Stimulated activated CD8-positive, alpha-beta memory T cell treated with anti-CD3 and anti-CD28 coated beads, Interleukin-4, amount 100 ng/mL, for 24 hours (primary cell): ENCODE measurements around the gene ARID3A.

Experiments
- DNase-seq: peaks from one replicate; pipeline ENCODE4 v3.0.0-alpha.2; 2020; ENCODE audit warnings: low read depth

The ARID3A gene

GRCh38 chr19:892243-892893 is 33.5 kb upstream of the ARID3A start:
- DNase-seq = no peak

GRCh38 chr19:892894-893689 is 32.7 kb upstream of the ARID3A start, which contains the start of the genes MED16 and RNU6-9:
Gene MED16 (minus strand): TSS chr19:893187. CDS start chr19:891131, 2,056 bp downstream.
Gene RNU6-9 (plus strand): TSS chr19:893484.
- peak; percentile 78 for DNase-seq

- DNase-seq = no peak
These were observed 29.4 kb upstream of the ARID3A start for GRCh38 chr19:896434-896833.

- DNase-seq = no peak
These were observed 28.8 kb upstream of the ARID3A start for GRCh38 chr19:896999-897398.

GRCh38 chr19:897442-898039 is 28.3 kb upstream of the ARID3A start:
- DNase-seq = no peak

- DNase-seq = no peak
These were observed 27.2 kb upstream of the ARID3A start for GRCh38 chr19:898663-899062.

- DNase-seq = no peak
These were observed 26.3 kb upstream of the ARID3A start for GRCh38 chr19:899336-900042.

GRCh38 chr19:900043-900301 is 25.9 kb upstream of the ARID3A start:
- DNase-seq = no peak

GRCh38 chr19:900302-901111 is 25.3 kb upstream of the ARID3A start:
- DNase-seq = no peak

- DNase-seq = no peak
These were observed 24.4 kb upstream of the ARID3A start for GRCh38 chr19:901216-902092.

GRCh38 chr19:902093-902370 is 23.8 kb upstream of the ARID3A start:
- DNase-seq = no peak

GRCh38 chr19:902446-903226 is 23.2 kb upstream of the ARID3A start:
- DNase-seq = no peak

GRCh38 chr19:903266-903797 is 22.5 kb upstream of the ARID3A start:
- DNase-seq = no peak

- no peak for DNase-seq
These were observed 21.3 kb upstream of the ARID3A start for GRCh38 chr19:904545-904944.

GRCh38 chr19:906480-906879 is 19.4 kb upstream of the ARID3A start:
- no peak for DNase-seq

GRCh38 chr19:907183-907853 is 18.5 kb upstream of the ARID3A start:
- no peak for DNase-seq

GRCh38 chr19:911197-912033 is 14.4 kb upstream of the ARID3A start:
- DNase-seq = no peak
